Medulla oblongata (tissue), 1 donor: ENCODE data around the gene TMEM135.

Source experiments
- DNase-seq: peaks from one replicate; pipeline ENCODE4 v3.0.0-alpha.2; 2015; ENCODE audit errors: extremely low spot score

TMEM135 gene

GRCh38 chr11:87352759-87353707, 315.3 kb downstream of the TMEM135 start:
- peak; percentile 84 for DNase-seq

- no peak for DNase-seq
Measured at GRCh38 chr11:87353771-87354345, 316.1 kb downstream of the TMEM135 start.

GRCh38 chr11:87355596-87355995, 317.9 kb downstream of the TMEM135 start:
- no peak for DNase-seq

GRCh38 chr11:87356428-87356827, 318.7 kb downstream of the TMEM135 start:
- no peak for DNase-seq

- no peak for DNase-seq
Measured at GRCh38 chr11:87358461-87358860, 320.7 kb downstream of the TMEM135 start.

GRCh38 chr11:87359401-87359800, 321.7 kb downstream of the TMEM135 start:
- DNase-seq = no peak

- DNase-seq = peak; percentile 9
Measured at GRCh38 chr11:87361891-87362290, 324.2 kb downstream of the TMEM135 start.

GRCh38 chr11:87366346-87366745, 328.6 kb downstream of the TMEM135 start:
- no peak for DNase-seq

GRCh38 chr11:87366763-87367405, 329.1 kb downstream of the TMEM135 start:
- no peak for DNase-seq

GRCh38 chr11:87368151-87368550, 330.4 kb downstream of the TMEM135 start:
- DNase-seq = no peak

- DNase-seq = no peak
Measured at GRCh38 chr11:87368858-87369480, 331.2 kb downstream of the TMEM135 start.

GRCh38 chr11:87369888-87370287, 332.2 kb downstream of the TMEM135 start:
- no peak for DNase-seq

- no peak for DNase-seq
Measured at GRCh38 chr11:87372065-87372464, 334.3 kb downstream of the TMEM135 start.
